Measurements from ENCODE around the gene BLOC1S1.
"Not testable (repeated sequence)": the region's sequence is repeated elsewhere in the genome, so short reads cannot be mapped to it uniquely, and the experiment has no call there.

DNA sequence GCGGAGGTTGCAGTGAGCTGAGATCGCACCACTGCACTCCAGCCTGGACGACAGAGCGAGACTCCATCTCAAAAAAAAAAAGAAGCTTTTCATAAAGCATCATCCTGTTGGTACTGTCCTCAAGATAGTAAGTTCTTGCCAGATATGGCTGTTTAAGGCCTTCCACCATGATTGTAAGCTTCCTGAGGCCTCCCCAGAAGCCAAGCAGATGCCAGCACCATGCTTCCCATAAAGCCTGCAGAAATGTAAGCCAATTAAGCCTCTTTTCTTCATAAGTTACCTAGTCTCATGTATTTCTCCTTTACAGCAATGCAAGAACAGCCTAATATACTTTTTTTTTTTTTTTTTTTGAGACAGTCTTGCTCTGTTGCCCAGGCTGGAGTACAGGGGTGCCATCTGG lies 42.7 kb downstream of the BLOC1S1 start:
- TF ChIP-seq, protein P1, sequence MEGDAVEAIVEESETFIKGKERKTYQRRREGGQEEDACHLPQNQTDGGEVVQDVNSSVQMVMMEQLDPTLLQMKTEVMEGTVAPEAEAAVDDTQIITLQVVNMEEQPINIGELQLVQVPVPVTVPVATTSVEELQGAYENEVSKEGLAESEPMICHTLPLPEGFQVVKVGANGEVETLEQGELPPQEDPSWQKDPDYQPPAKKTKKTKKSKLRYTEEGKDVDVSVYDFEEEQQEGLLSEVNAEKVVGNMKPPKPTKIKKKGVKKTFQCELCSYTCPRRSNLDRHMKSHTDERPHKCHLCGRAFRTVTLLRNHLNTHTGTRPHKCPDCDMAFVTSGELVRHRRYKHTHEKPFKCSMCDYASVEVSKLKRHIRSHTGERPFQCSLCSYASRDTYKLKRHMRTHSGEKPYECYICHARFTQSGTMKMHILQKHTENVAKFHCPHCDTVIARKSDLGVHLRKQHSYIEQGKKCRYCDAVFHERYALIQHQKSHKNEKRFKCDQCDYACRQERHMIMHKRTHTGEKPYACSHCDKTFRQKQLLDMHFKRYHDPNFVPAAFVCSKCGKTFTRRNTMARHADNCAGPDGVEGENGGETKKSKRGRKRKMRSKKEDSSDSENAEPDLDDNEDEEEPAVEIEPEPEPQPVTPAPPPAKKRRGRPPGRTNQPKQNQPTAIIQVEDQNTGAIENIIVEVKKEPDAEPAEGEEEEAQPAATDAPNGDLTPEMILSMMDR (IDR thresholded peaks at IDR 0.05), result not testable (repeated sequence)
- TF ChIP-seq POLR2A (IDR thresholded peaks at IDR 0.05), result not testable (repeated sequence)
